ENCODE results near the gene SHISA6.

The SHISA6 gene

DNA sequence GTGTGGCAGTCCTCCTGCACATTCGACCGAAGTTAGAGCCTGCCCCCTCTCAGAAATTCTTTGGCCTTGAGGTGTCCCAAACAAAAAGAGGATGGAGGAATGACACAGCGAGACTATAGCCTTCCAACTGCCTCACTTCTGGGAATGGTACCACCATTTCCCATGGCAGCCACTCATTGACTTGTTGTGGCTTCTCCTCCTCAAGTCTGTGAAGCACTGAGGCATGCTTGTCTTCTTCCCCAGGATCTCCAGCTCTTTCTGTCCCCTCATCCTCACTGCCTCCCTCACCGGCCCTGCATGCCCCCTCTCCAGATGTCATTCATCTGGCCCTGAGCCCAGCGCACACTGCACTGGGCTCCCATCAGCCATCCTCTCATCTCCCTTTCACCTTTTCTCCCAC lies 313.5 kb downstream of the SHISA6 start:
- Histone ChIP-seq H3K9me3 (ENCODE audit: severe bottlenecking) (peaks cover 2% of the 10 kb centered on the region), H3K36me3 (ENCODE audit: low read depth) (no peaks in the 10 kb centered on the region), H3K27me3 (ENCODE audit: insufficient read depth, poor library complexity, severe bottlenecking) (no peaks in the 10 kb centered on the region), H3K27ac (ENCODE audit: poor library complexity, severe bottlenecking) (no peak overlapping the region), H3K4me3 (ENCODE audit: severe bottlenecking) (no peak overlapping the region), H3K4me1 (ENCODE audit: insufficient read depth, poor library complexity, severe bottlenecking) (no peaks in the 10 kb centered on the region)
- TF ChIP-seq, protein P1, sequence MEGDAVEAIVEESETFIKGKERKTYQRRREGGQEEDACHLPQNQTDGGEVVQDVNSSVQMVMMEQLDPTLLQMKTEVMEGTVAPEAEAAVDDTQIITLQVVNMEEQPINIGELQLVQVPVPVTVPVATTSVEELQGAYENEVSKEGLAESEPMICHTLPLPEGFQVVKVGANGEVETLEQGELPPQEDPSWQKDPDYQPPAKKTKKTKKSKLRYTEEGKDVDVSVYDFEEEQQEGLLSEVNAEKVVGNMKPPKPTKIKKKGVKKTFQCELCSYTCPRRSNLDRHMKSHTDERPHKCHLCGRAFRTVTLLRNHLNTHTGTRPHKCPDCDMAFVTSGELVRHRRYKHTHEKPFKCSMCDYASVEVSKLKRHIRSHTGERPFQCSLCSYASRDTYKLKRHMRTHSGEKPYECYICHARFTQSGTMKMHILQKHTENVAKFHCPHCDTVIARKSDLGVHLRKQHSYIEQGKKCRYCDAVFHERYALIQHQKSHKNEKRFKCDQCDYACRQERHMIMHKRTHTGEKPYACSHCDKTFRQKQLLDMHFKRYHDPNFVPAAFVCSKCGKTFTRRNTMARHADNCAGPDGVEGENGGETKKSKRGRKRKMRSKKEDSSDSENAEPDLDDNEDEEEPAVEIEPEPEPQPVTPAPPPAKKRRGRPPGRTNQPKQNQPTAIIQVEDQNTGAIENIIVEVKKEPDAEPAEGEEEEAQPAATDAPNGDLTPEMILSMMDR (IDR thresholded peaks at IDR 0.05; ENCODE audit: poor library complexity, severe bottlenecking), result no peak
- ATAC-seq (ENCODE audit: low read depth) (no peak), DNase-seq (ENCODE audit: low spot score) (no peak)

GRCh38 chr17:11555530-11555929 lies 314.5 kb downstream of the SHISA6 start:
- Histone ChIP-seq H3K4me1 (ENCODE audit: insufficient read depth, poor library complexity, severe bottlenecking) (no peaks in the 10 kb centered on the region), H3K36me3 (ENCODE audit: low read depth) (no peaks in the 10 kb centered on the region), H3K27me3 (ENCODE audit: insufficient read depth, poor library complexity, severe bottlenecking) (no peaks in the 10 kb centered on the region), H3K4me3 (ENCODE audit: severe bottlenecking) (no peak overlapping the region), H3K9me3 (ENCODE audit: severe bottlenecking) (no peaks in the 10 kb centered on the region), H3K27ac (ENCODE audit: poor library complexity, severe bottlenecking) (no peak overlapping the region)
- no peak for ATAC-seq (ENCODE audit: low read depth)
- TF ChIP-seq, protein P1 (IDR thresholded peaks at IDR 0.05; ENCODE audit: poor library complexity, severe bottlenecking), result no peak
- no peak for DNase-seq (ENCODE audit: low spot score)

GRCh38 chr17:11557727-11558452 lies 316.9 kb downstream of the SHISA6 start:
- no peak for ATAC-seq (ENCODE audit: low read depth)
- no peak for DNase-seq (ENCODE audit: low spot score)
- Histone ChIP-seq H3K27ac (ENCODE audit: poor library complexity, severe bottlenecking) (no peak overlapping the region), H3K9me3 (ENCODE audit: severe bottlenecking) (no peaks in the 10 kb centered on the region), H3K4me1 (ENCODE audit: insufficient read depth, poor library complexity, severe bottlenecking) (no peaks in the 10 kb centered on the region), H3K4me3 (ENCODE audit: severe bottlenecking) (no peak overlapping the region), H3K27me3 (ENCODE audit: insufficient read depth, poor library complexity, severe bottlenecking) (no peaks in the 10 kb centered on the region), H3K36me3 (ENCODE audit: low read depth) (no peaks in the 10 kb centered on the region)
- TF ChIP-seq, protein P1 (IDR thresholded peaks at IDR 0.05; ENCODE audit: poor library complexity, severe bottlenecking), result no peak

GRCh38 chr17:11558681-11559234 lies 317.7 kb downstream of the SHISA6 start:
- Histone ChIP-seq H3K9me3 (ENCODE audit: severe bottlenecking) (no peaks in the 10 kb centered on the region), H3K27me3 (ENCODE audit: insufficient read depth, poor library complexity, severe bottlenecking) (no peaks in the 10 kb centered on the region), H3K27ac (ENCODE audit: poor library complexity, severe bottlenecking) (no peak overlapping the region), H3K4me1 (ENCODE audit: insufficient read depth, poor library complexity, severe bottlenecking) (no peaks in the 10 kb centered on the region), H3K36me3 (ENCODE audit: low read depth) (no peaks in the 10 kb centered on the region), H3K4me3 (ENCODE audit: severe bottlenecking) (no peak overlapping the region)
- DNase-seq (ENCODE audit: low spot score), result no peak
- ATAC-seq (ENCODE audit: low read depth), result no peak
- TF ChIP-seq, protein P1 (IDR thresholded peaks at IDR 0.05; ENCODE audit: poor library complexity, severe bottlenecking), result no peak

DNA sequence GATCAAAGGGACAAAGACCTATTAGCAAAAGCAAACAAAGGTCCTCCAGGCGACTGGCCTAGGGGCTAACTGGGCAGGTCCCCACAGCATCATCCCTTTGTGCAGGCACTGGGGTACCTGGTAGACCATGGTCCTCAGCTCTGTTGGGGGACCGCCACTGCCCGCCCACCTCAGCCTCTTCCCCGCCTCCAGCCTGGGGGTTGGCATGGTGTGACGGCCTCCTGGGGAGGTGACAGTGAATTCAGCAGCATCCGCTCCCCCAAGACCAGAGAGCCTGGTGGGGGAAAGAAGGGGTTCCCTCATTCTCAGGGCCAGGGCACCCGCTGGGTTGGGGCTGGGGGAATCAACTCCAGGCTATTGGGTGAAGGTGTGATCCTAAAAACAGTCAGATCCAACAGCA lies 318.6 kb downstream of the SHISA6 start:
- H3K4me1 ChIP-seq (ENCODE audit: insufficient read depth, poor library complexity, severe bottlenecking), result no peaks in the 10 kb centered on the region
- ATAC-seq (ENCODE audit: low read depth) (no peak), DNase-seq (ENCODE audit: low spot score) (no peak)
- H3K9me3 ChIP-seq (ENCODE audit: severe bottlenecking), result no peaks in the 10 kb centered on the region
- H3K27me3 ChIP-seq (ENCODE audit: insufficient read depth, poor library complexity, severe bottlenecking), result no peaks in the 10 kb centered on the region
- no peak overlapping the region for H3K27ac ChIP-seq (ENCODE audit: poor library complexity, severe bottlenecking)
- TF ChIP-seq, protein P1 (IDR thresholded peaks at IDR 0.05; ENCODE audit: poor library complexity, severe bottlenecking), result no peak
- H3K4me3 ChIP-seq (ENCODE audit: severe bottlenecking), result no peak overlapping the region
- H3K36me3 ChIP-seq (ENCODE audit: low read depth), result no peaks in the 10 kb centered on the region
